Retinal pigment epithelial cell (primary cell): ENCODE results near the gene PRPF19.
A peak's percentile ranks its signal among the peaks of the same experiment; 100 is the strongest.

Source experiments
- DNase-seq: peaks from one replicate; pipeline ENCODE4 v3.0.0-alpha.2; 2010; ENCODE audit warnings: low read depth
- H3K4me3 ChIP-seq: 2 replicates; pipeline ENCODE4 v1.5.1; 2011; ENCODE audit warnings: mild to moderate bottlenecking, low read length, control low read depth, moderate library complexity
- CTCF ChIP-seq: conservative IDR thresholded peaks from 2 replicates; pipeline ENCODE4 v1.5.1; 2011; ENCODE audit warnings: low read depth, low read length, control low read depth, inconsistent platforms

PRPF19 gene

DNA sequence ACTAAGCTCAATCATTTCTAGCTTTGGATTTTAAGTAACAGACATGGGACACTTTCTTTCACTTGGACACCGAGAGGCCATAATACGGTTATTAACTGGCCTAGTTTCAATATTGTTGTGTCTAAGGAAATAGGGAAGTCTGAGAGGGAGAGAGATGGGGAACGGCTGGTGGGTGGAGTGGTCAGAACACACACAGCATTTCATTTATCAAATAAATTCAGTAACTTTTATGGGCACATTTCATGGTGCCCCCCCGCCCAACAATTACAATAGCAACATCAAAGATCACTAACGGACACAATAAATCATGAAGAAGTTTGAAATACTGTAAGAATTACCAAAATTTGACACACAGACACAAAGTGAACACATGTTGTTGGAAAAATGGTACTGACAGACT, 10.7 kb downstream of the PRPF19 start:
- TF ChIP-seq CTCF: no peak
- no peak overlapping the region for H3K4me3 ChIP-seq
- DNase-seq: no peak

GRCh38 chr11:60891103-60891741, 15.2 kb downstream of the PRPF19 start:
- TF ChIP-seq CTCF: no peak
- DNase-seq: no peak
- no peak overlapping the region for H3K4me3 ChIP-seq

DNA sequence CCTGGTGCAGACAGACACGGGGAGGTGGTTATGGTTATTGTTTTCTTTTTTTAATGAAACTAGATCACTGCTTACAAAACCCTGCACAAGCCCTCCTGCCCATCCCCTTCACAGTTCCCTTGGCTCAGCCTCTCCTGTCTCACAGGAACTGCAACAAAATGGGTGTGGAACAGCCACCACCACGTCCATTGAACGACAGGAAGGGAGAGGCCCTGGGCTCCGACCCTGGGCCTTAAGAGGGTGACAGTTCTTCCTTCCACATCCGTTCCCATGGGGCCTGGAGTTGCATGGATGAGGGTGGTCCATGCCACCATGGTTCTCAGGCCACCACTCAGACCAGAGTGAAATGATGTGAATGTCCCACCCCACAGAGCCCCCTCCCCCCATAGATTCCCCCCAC, 15.7 kb downstream of the PRPF19 start:
- H3K4me3 ChIP-seq: no peak overlapping the region
- TF ChIP-seq CTCF: no peak
- DNase-seq: no peak

DNA sequence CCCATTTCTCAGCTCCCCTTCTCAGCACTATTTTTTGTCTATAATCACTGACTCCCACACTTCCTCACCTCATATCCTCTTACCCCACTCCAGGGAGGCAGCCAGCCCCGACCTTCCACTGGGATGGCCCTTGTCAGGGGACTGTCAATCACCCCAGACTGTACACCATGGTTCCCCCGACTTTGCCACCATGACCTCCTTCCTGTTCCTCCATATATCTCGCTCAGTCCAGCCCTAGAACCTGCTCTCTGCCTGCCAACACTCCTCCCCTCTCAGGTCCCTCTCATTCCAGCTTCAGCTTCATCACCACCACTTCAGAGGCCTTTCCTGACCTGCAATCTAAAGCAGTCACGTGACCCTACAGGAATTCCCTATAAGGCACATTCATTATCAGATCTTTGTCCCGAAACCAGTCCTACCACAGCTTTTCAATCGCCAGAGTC, 16.5 kb downstream of the PRPF19 start:
- no peak overlapping the region for H3K4me3 ChIP-seq
- no peak for DNase-seq
- TF ChIP-seq CTCF: no peak

GRCh38 chr11:60887556-60887955, 18.8 kb downstream of the PRPF19 start:
- DNase-seq: no peak
- H3K4me3 ChIP-seq: no peak overlapping the region
- TF ChIP-seq CTCF: peak; percentile 78

GRCh38 chr11:60880643-60881282, 25.6 kb downstream of the PRPF19 start:
- H3K4me3 ChIP-seq: no peak overlapping the region
- DNase-seq: no peak
- TF ChIP-seq CTCF: no peak

DNA sequence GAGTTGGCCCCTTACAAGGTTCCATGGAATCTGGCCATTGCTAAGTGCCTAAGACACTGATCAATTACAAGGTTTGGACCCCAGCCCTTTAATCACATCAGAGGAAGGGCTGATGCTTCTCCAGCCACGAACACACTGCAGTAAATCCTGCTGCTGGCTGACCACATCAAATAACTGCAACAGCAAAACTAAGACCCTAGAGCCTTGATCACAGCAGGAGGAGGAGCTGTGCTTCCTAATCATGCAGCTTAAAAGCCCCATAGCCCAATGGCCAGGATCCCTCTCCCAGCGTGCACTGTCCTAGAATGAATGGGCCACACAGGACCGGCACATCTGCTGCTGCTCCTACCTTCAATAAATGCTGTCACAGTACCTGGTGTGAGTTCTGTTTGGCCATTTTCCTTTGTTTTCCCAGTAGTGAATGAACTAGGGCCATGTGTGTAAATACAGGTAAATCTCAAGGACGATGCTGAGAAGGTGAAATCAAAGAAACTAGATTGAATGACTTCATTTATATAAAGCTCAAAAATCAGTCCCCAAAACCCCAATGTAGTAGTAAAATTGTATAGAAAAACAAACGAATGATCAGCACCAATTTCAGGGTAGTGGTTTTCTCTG, 26.3 kb downstream of the PRPF19 start:
- no peak for TF ChIP-seq CTCF
- DNase-seq: no peak
- H3K4me3 ChIP-seq: no peak overlapping the region
